Activated naive CD8-positive, alpha-beta T cell treated with anti-CD3 and anti-CD28 coated beads, Interleukin-2, amount 50 U/mL, for 24 hours (primary cell): ENCODE measurements around the gene MPND.

Experiments
- ATAC-seq: fragments of 150-1000 bp; cut with Tn5 transposase; one replicate; pipeline ENCODE4 v1.10.0; 2021
- DNase-seq: peaks from one replicate; pipeline ENCODE4 v3.0.0; 2021
- H3K27ac Mint-ChIP-seq: one replicate; pipeline ENCODE4 v1.8.0; 2021; ENCODE audit warnings: mild to moderate bottlenecking, mixed read lengths
- H3K27me3 Mint-ChIP-seq: one replicate; pipeline ENCODE4 v1.8.0; 2021; ENCODE audit warnings: mixed read lengths
- H3K36me3 Mint-ChIP-seq: one replicate; pipeline ENCODE4 v1.8.0; 2021; ENCODE audit warnings: low read depth, mixed read lengths
- H3K4me1 Mint-ChIP-seq: one replicate; pipeline ENCODE4 v1.8.0; 2021; ENCODE audit warnings: mixed read lengths
- H3K4me3 Mint-ChIP-seq: one replicate; pipeline ENCODE4 v1.8.0; 2021; ENCODE audit warnings: mild to moderate bottlenecking, moderate library complexity, mixed read lengths
- H3K9me3 Mint-ChIP-seq: one replicate; pipeline ENCODE4 v1.8.0; 2021; ENCODE audit warnings: mixed read lengths

The MPND gene

DNA sequence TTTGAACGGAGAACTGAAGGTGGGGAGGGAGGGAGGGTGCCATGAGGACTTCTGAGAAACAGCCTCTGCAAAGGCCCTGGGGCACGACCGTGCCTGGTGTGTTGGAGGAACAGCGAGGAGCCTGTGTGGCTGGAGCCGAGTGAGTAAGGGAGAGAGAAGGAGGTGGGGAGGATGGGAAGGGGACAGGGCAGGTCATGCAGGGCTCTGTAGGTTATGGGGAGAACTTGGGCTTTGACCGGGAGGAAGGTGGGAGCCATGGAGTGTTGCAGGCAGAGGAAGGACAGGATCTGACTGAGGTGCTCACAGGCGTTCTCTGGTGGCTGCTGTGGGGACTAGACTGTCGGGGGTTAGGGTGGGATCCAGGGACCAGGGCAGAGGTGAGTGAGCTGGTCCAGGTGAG lies 6.7 kb downstream of the MPND start:
- Mint-ChIP-seq H3K9me3 (no peaks in the 10 kb centered on the region), H3K36me3 (peaks cover 4% of the 10 kb centered on the region), H3K4me3 (no peak overlapping the region), H3K4me1 (peaks cover 2% of the 10 kb centered on the region), H3K27ac (no peak overlapping the region), H3K27me3 (no peaks in the 10 kb centered on the region)
- no peak for ATAC-seq
- no peak for DNase-seq

GRCh38 chr19:4350726-4351125 lies 7.4 kb downstream of the MPND start:
- DNase-seq (no peak), ATAC-seq (no peak)
- Mint-ChIP-seq H3K27ac (no peak overlapping the region), H3K36me3 (peaks cover 4% of the 10 kb centered on the region), H3K9me3 (no peaks in the 10 kb centered on the region), H3K27me3 (no peaks in the 10 kb centered on the region), H3K4me3 (no peak overlapping the region), H3K4me1 (peaks cover 2% of the 10 kb centered on the region)

GRCh38 chr19:4352701-4353121 lies 9.3 kb downstream of the MPND start:
- H3K27ac Mint-ChIP-seq = no peak overlapping the region
- peak; percentile 69 for DNase-seq
- H3K36me3 Mint-ChIP-seq = peaks cover under 1% of the 10 kb centered on the region
- no peaks in the 10 kb centered on the region for H3K9me3 Mint-ChIP-seq
- H3K4me1 Mint-ChIP-seq = peaks cover 2% of the 10 kb centered on the region
- peak; percentile 68 for ATAC-seq
- no peak overlapping the region for H3K4me3 Mint-ChIP-seq
- no peaks in the 10 kb centered on the region for H3K27me3 Mint-ChIP-seq

DNA sequence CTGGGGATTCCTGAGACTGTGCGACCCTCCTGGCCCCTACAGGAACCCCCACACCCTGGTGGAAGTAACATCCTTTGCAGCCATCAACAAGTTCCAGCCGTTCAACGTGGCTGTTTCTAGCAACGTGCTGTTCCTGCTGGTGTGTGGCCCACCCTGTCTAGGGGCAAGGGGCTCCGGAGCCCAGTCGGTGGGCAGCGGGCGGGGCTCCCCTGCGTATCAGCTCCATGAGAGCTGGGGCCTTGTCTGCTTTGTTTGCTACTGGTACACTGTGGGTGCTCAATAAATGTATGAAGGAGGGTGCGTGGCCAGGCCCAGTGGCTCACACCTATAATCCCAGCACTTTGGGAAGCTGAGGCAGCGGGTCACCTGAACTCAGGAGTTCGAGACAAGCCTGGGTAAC lies 10.9 kb downstream of the MPND start:
- no peak overlapping the region for H3K27ac Mint-ChIP-seq
- no peaks in the 10 kb centered on the region for H3K36me3 Mint-ChIP-seq
- no peak overlapping the region for H3K4me3 Mint-ChIP-seq
- no peaks in the 10 kb centered on the region for H3K27me3 Mint-ChIP-seq
- no peak for ATAC-seq
- H3K4me1 Mint-ChIP-seq = no peaks in the 10 kb centered on the region
- no peak for DNase-seq
- no peaks in the 10 kb centered on the region for H3K9me3 Mint-ChIP-seq

DNA sequence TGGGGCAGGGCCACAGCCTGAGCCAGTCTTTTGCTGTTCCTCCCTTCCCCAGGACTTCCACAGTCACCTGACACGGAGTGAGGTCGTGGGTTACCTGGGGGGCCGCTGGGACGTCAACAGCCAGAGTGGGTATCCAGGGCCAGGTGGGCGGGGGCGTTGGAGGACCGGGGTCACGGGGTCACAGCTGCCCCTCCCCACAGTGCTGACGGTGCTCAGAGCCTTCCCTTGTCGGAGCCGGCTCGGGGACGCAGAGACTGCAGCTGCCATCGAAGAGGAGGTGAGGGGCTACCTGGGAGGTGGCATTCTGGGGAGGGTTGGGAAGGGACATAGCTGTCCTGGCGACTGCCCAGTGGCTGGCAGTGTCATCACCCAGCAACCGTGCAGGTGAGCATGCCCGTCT lies 11.5 kb downstream of the MPND start:
- H3K4me1 Mint-ChIP-seq = no peaks in the 10 kb centered on the region
- H3K9me3 Mint-ChIP-seq = no peaks in the 10 kb centered on the region
- ATAC-seq (no peak), DNase-seq (no peak)
- no peaks in the 10 kb centered on the region for H3K36me3 Mint-ChIP-seq
- no peak overlapping the region for H3K4me3 Mint-ChIP-seq
- H3K27ac Mint-ChIP-seq = no peak overlapping the region
- H3K27me3 Mint-ChIP-seq = no peaks in the 10 kb centered on the region

DNA sequence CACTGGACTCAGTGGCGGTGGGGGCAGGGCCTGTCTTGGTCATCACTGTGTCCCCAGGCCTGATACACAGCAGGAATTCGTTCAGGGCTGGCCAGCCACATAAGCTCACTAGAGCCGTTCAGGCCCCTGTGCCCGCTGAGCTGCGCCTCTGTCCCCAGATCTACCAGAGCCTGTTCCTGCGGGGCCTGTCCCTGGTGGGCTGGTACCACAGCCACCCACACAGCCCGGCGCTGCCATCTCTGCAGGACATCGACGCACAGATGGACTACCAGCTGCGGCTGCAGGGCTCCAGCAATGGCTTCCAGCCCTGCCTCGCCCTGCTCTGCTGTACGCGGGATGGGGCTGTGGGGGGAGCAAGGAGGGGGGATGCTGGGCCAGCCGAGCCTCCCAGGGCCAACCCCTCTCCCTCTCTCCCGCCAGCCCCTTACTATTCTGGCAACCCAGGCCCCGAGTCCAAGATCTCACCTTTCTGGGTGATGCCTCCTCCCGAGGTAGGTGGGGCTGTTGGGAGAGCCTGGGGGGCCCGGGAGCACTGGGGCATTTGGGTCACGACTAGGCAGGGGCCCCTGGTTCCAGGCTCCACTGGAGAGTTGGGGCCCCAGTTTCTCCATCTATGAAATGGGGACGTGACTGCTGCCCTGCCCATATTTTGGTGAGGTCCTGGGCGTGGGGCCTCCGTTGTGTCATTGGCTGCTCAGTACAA lies 13.9 kb downstream of the MPND start:
- ATAC-seq (no peak), DNase-seq (no peak)
- Mint-ChIP-seq H3K4me3 (no peak overlapping the region), H3K9me3 (no peaks in the 10 kb centered on the region), H3K4me1 (no peaks in the 10 kb centered on the region), H3K27ac (no peak overlapping the region), H3K36me3 (peaks cover 3% of the 10 kb centered on the region), H3K27me3 (no peaks in the 10 kb centered on the region)

GRCh38 chr19:4357921-4358326 lies 14.6 kb downstream of the MPND start:
- Mint-ChIP-seq H3K27me3 (no peaks in the 10 kb centered on the region), H3K9me3 (no peaks in the 10 kb centered on the region), H3K36me3 (peaks cover 3% of the 10 kb centered on the region), H3K4me1 (no peaks in the 10 kb centered on the region), H3K4me3 (no peak overlapping the region), H3K27ac (no peak overlapping the region)
- ATAC-seq (no peak), DNase-seq (no peak)

DNA sequence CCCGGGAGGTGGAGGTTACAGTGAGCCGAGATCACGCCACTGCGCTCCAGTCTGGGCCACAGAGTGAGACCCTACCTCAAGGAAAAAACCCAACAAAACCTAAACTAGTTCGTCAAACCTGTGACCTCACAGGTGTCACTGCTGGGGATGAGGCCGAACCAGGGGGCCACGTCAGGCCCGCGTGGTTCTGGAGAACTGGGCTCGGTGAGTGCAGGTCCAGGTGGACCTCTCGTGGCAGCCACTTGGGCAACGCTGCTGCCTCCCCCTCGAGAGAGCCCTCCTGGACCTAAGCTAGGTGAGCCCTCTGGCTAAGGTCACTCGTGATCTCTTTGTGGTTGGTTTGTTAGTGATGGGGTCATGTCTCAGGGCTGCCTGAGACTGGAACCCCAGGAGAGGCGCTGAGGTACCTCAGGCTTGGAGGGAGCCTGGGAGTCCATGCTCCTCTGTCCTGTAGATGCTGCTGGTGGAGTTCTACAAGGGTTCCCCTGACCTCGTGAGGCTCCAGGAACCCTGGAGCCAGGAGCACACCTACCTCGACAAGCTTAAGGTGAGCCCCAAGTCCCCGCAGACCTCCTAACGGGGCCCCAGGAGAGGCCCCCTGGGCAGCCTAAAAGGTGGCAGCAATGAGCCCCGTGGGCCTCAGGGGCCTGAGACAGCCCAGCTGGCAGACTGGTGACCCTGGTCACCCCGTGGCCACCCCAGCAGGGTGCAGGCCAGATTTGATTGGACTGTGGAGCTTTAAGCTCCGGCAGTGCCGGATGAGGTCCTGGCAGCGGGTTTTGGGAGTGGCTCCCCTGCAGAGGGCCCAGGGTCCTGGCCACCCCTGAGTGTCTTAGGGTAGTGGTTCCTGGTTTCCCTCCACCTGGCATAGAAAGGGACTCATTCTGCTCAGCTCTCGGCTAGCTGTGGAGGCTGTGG lies 15.6 kb downstream of the MPND start:
- Mint-ChIP-seq H3K36me3 (peaks cover 5% of the 10 kb centered on the region), H3K4me3 (no peak overlapping the region), H3K27ac (no peak overlapping the region), H3K4me1 (no peaks in the 10 kb centered on the region), H3K9me3 (no peaks in the 10 kb centered on the region), H3K27me3 (no peaks in the 10 kb centered on the region)
- ATAC-seq (no peak), DNase-seq (no peak)

DNA sequence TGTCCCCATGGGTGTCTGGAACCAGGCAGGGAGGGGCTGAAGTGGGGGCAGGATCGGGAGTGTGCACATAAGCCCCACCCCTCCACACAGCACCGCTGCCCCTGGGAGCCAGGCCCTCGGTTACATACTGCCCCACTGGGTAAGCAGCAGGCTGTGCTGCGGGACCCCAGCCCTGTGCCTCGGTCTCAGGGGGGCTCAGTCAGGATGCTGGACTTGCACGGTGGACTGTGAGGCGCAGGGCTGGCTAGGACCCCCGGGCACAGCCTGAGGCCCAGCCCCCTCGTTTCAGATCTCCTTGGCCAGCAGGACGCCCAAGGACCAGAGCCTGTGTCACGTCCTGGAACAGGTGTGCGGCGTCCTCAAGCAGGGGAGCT lies 16.3 kb downstream of the MPND start:
- ATAC-seq = no peak
- Mint-ChIP-seq H3K4me3 (no peak overlapping the region), H3K4me1 (no peaks in the 10 kb centered on the region), H3K27ac (no peak overlapping the region), H3K27me3 (no peaks in the 10 kb centered on the region), H3K9me3 (no peaks in the 10 kb centered on the region), H3K36me3 (peaks cover 5% of the 10 kb centered on the region)
- no peak for DNase-seq

DNA sequence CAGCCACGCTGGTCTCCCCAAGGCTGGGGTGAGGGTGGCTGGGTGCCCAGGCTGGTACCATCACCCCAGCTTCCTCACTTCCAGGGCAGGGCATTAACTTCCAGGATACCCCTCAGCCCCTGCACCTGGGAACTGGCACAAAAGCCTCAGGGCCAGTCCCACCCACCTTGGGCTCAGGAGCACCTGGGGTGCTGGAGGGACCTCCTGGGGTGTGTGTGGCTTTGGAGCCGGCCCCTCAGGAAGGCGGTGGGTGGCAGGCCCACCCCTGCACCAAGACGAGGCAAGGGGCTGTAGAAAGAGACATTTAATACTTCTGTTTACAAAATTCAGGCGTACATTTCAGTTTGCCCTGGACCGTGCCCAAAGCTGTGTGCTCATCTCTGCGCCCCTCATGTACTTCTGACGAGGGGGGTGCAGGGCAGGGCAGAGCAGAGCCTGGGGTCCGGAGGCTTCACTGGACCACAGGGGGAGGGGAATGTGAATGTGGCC lies 16.8 kb downstream of the MPND start:
- H3K36me3 Mint-ChIP-seq = peaks cover 5% of the 10 kb centered on the region
- no peaks in the 10 kb centered on the region for H3K27me3 Mint-ChIP-seq
- no peak overlapping the region for H3K4me3 Mint-ChIP-seq
- no peaks in the 10 kb centered on the region for H3K9me3 Mint-ChIP-seq
- DNase-seq (no peak), ATAC-seq (no peak)
- H3K27ac Mint-ChIP-seq = no peak overlapping the region
- no peaks in the 10 kb centered on the region for H3K4me1 Mint-ChIP-seq

DNA sequence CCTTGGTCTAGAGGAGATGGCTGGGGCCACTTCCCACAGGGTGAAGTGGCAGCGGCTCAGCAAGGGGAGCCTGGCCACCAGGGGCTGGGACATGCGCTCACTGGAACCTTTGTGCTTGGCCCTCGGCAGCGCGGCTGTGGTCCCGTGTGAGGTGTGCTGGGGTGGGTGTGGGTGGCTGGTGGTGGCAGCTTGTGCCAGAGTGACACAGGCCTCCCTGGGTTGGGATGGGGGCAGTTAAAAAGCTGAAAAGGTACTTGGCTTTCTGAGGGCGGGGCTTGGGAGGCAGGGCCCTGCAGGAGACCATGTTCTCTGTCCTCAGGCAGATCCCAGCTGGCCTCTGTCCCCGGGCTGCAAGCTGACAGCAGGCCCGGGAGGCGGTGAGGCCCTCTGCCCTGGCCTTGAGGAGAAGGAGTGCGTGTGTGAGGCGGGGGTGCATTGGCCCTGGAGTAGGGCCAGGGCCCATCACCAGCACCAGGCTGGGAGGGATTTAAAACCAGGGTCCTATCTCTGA lies 17.3 kb downstream of the MPND start:
- H3K9me3 Mint-ChIP-seq = no peaks in the 10 kb centered on the region
- H3K27ac Mint-ChIP-seq = no peak overlapping the region
- H3K27me3 Mint-ChIP-seq = no peaks in the 10 kb centered on the region
- H3K36me3 Mint-ChIP-seq = peaks cover 5% of the 10 kb centered on the region
- peak; percentile 6 for ATAC-seq
- no peaks in the 10 kb centered on the region for H3K4me1 Mint-ChIP-seq
- no peak for DNase-seq
- no peak overlapping the region for H3K4me3 Mint-ChIP-seq

DNA sequence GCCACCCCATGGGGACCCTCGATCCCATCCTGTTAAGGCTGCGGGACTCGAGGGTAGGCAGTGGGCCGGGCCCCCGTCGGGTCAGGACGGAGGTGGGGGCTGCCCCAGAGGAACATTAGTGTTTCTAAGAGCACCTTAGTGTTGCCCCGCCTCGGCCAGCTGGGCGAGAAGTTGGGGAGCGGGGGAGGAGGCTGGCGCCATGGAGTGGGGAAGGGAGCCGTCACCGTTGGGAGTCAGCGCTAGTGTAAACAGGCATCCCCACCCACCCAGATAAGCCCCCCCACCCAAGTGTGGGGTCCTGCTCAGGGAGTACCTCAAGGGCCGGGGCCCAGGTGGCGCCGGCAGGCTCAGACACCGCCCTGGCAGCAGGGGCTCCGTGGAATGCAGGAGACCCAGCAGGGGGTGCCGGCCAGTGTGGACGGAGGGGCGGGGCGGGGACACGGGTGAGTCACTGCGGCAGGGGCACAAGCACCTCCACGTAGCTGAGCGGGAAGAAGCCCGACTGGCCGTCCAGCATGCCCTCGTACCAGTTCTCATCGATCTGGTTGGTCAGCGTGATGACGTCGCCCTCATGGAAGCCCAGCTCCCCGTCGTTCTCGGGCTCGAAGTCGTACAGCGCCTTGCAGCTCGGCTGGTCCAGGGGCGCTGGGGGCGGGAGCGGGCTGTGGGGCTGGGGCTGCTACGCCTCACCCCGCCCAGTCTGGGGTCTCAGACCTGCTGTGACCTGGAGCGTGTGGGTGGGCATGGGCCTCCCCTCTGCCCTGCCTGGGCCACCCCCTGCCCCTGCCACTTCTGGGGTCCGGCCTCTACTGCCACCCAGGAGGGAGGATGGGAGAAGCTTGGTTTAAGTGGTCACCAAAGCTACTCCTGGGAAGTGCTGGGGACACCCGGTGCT lies 18.0 kb downstream of the MPND start:
- Mint-ChIP-seq H3K27ac (no peak overlapping the region), H3K27me3 (no peaks in the 10 kb centered on the region), H3K4me3 (no peak overlapping the region), H3K36me3 (peaks cover 5% of the 10 kb centered on the region), H3K4me1 (no peaks in the 10 kb centered on the region), H3K9me3 (no peaks in the 10 kb centered on the region)
- ATAC-seq (no peak), DNase-seq (no peak)

GRCh38 chr19:4362101-4362828 lies 18.9 kb downstream of the MPND start:
- H3K36me3 Mint-ChIP-seq = peaks cover 5% of the 10 kb centered on the region
- DNase-seq = no peak
- H3K4me3 Mint-ChIP-seq = no peak overlapping the region
- H3K9me3 Mint-ChIP-seq = no peaks in the 10 kb centered on the region
- H3K27me3 Mint-ChIP-seq = no peaks in the 10 kb centered on the region
- ATAC-seq = no peak
- no peak overlapping the region for H3K27ac Mint-ChIP-seq
- H3K4me1 Mint-ChIP-seq = no peaks in the 10 kb centered on the region
